SK-N-SH (cell line): Measurements from ENCODE around the gene PLCE1. TPM values are rescaled to one million over a fixed set of nuclear protein-coding genes. Genes with fewer than 3 reads are reported as not detected.

ENCODE experiments used
- CTCF ChIA-PET: fragments of 300-600, 350-600 bp; formaldehyde crosslinking; extraction: SDS; loops from one replicate; lab custom pipeline; 2021; lab: Yijun Ruan, JAX
- POLR2A ChIA-PET: fragments of 350-600 bp; sonication (Branson Sonifier 250); formaldehyde crosslinking; extraction: SDS; loops from one replicate; lab custom pipeline; 2020; ENCODE audit warnings: antibody characterized with exemption, inconsistent platforms; lab: Yijun Ruan, JAX
- DNase-seq: peaks from one replicate; pipeline ENCODE4 v3.0.0; 2012
- H2AFZ ChIP-seq: fragments of 200-600 bp; sonication (generic); 2 replicates; pipeline ENCODE4 v1.8.1; 2016; ENCODE audit warnings: antibody characterized with exemption, mild to moderate bottlenecking, low read depth
- H3F3A ChIP-seq: fragments of 200-600 bp; sonication (generic); replicated peaks from 2 replicates; pipeline ENCODE3; 2016; ENCODE audit warnings: antibody characterized with exemption, mild to moderate bottlenecking; ENCODE audit not compliant: insufficient read depth
- H3K27ac ChIP-seq, 2 experiments: fragments of 200-500 bp in 1 of 2; fragments of 200-600 bp in 1 of 2; sonication (Bioruptor generic) in 1 of 2; sonication (generic), shearing (Covaris generic) in 1 of 2; 2 replicates each; pipeline versions ENCODE4 v1.5.1 to v1.6.1; 2014 to 2016; ENCODE audit warnings: low read depth in 2 of 2, inconsistent platforms in 1 of 2, low read length in 1 of 2, mild to moderate bottlenecking in 1 of 2, mixed read lengths in 1 of 2
- H3K27me3 ChIP-seq: fragments of 200-600 bp; sonication (generic), shearing (Covaris generic); 2 replicates; pipeline ENCODE4 v1.6.1; 2016; ENCODE audit warnings: mixed run types; ENCODE audit not compliant: insufficient read depth
- H3K36me3 ChIP-seq, 2 experiments: fragments of 200-500 bp in 1 of 2; fragments of 200-600 bp in 1 of 2; sonication (Bioruptor generic) in 1 of 2; sonication (generic) in 1 of 2; replicated peaks in 1 of 2; 2 replicates each; pipeline versions ENCODE3 to v1.5.1; 2014 to 2016; ENCODE audit warnings: low read length in 1 of 2, mild to moderate bottlenecking in 1 of 2; ENCODE audit not compliant: insufficient read depth in 2 of 2, control insufficient read depth in 1 of 2
- H3K4me1 ChIP-seq, 2 experiments: fragments of 200-500 bp in 1 of 2; fragments of 200-600 bp in 1 of 2; sonication (Bioruptor generic) in 1 of 2; sonication (generic), shearing (Covaris generic) in 1 of 2; 2 replicates each; pipeline versions ENCODE4 v1.5.1 to v1.6.1; 2014 to 2016; ENCODE audit warnings: low read depth in 1 of 2, low read length in 1 of 2, mixed run types in 1 of 2; ENCODE audit not compliant: insufficient read depth in 2 of 2, control insufficient read depth in 1 of 2
- H3K4me2 ChIP-seq: fragments of 200-600 bp; sonication (generic), shearing (Covaris generic); 2 replicates; pipeline ENCODE4 v1.6.1; 2017; ENCODE audit warnings: mixed run types
- H3K4me3 ChIP-seq, 2 experiments: fragments of 200-500 bp in 1 of 2; fragments of 200-600 bp in 1 of 2; sonication (Bioruptor generic) in 1 of 2; sonication (generic), shearing (Covaris generic) in 1 of 2; 2 replicates each; pipeline versions ENCODE4 v1.5.1 to v1.8.1; 2014 to 2016; ENCODE audit warnings: low read depth in 2 of 2, inconsistent platforms in 1 of 2, low read length in 1 of 2, mild to moderate bottlenecking in 1 of 2, mixed read lengths in 1 of 2, moderate library complexity in 1 of 2
- H3K79me2 ChIP-seq: fragments of 200-600 bp; sonication (generic); 2 replicates; pipeline ENCODE4 v1.8.1; 2017; ENCODE audit warnings: mild to moderate bottlenecking; ENCODE audit not compliant: insufficient read depth
- H3K9ac ChIP-seq: fragments of 200-600 bp; sonication (generic); 2 replicates; pipeline ENCODE4 v1.6.1; 2017; ENCODE audit warnings: mixed run types
- H3K9me2 ChIP-seq: fragments of 200-600 bp; sonication (generic); 2 replicates; pipeline ENCODE4 v1.6.1; 2017; ENCODE audit warnings: mixed run types
- H3K9me3 ChIP-seq: fragments of 200-600 bp; sonication (generic); 2 replicates; pipeline ENCODE4 v1.6.1; 2017; ENCODE audit warnings: mixed run types, mild to moderate bottlenecking, moderate library complexity
- H4K20me1 ChIP-seq: fragments of 200-600 bp; sonication (generic); 2 replicates; pipeline ENCODE4 v1.6.1; 2017; ENCODE audit warnings: mild to moderate bottlenecking, mixed run types; ENCODE audit not compliant: insufficient read depth
- ELF1 ChIP-seq: IDR thresholded peaks from 2 replicates; pipeline ENCODE4 v1.4.0; 2012
- EP300 ChIP-seq, 2 experiments: IDR thresholded peaks; 2 replicates each; pipeline versions ENCODE4 v1.4.0 to v1.6.1; 2012; ENCODE audit warnings: borderline replicate concordance in 1 of 2, low read depth in 1 of 2, low read length in 1 of 2
- FOXJ3 ChIP-seq: sonication (generic); formaldehyde crosslinking; IDR thresholded peaks from 2 replicates; pipeline ENCODE4 v1.5.1; 2020; ENCODE audit warnings: mild to moderate bottlenecking, missing genetic modification reagents
- NRF1 ChIP-seq: IDR thresholded peaks from 2 replicates; pipeline ENCODE4 v1.6.1; 2012; ENCODE audit warnings: low read depth, mild to moderate bottlenecking, low read length
- RCOR1 ChIP-seq: fragments of 150-350 bp; IDR thresholded peaks from 2 replicates; pipeline ENCODE4 v1.6.1; 2017; ENCODE audit warnings: antibody characterized with exemption, low read length
- SIN3A ChIP-seq: IDR thresholded peaks from 2 replicates; pipeline ENCODE4 v1.6.1; 2012; ENCODE audit warnings: low read depth, mild to moderate bottlenecking, low read length, moderate library complexity, borderline replicate concordance
- TAF1 ChIP-seq: IDR thresholded peaks from 2 replicates; pipeline ENCODE4 v1.6.1; 2012; ENCODE audit warnings: low read depth, mild to moderate bottlenecking, low read length, moderate library complexity, borderline replicate concordance
- WGBS: methylation state at CpG from one replicate; pipeline ENCODE4 v1.1.6; 2017; ENCODE audit warnings: low lambda C conversion rate; 5-methylcytosine and 5-hydroxymethylcytosine counted together
- polyA plus RNA-seq, 3 experiments: library from polyadenylated mRNA; depleted of rRNA; stranded (reverse); fragments of >200 nt; gene quantifications; 2 replicates each; pipeline ENCODE4 v1.2.3, GENCODE V29; 2012
- TF ChIP-seq, protein P1 (sequence below): IDR thresholded peaks from 2 replicates; pipeline ENCODE4; 2012
- TF ChIP-seq, protein P2 (sequence below): IDR thresholded peaks from 2 replicates; pipeline ENCODE4 v1.4.0; 2012; ENCODE audit warnings: low read depth, borderline replicate concordance
- TF ChIP-seq, protein P3 (sequence below): fragments of 150-350 bp; IDR thresholded peaks from 2 replicates; pipeline ENCODE4 v1.6.1; 2017; ENCODE audit warnings: antibody characterized with exemption, low read length, low read depth, borderline replicate concordance

PLCE1 gene
- polyA plus RNA-seq, 1 of the 3 experiments (the other 2 are of a cell fraction), result 1.2 TPM

DNA sequence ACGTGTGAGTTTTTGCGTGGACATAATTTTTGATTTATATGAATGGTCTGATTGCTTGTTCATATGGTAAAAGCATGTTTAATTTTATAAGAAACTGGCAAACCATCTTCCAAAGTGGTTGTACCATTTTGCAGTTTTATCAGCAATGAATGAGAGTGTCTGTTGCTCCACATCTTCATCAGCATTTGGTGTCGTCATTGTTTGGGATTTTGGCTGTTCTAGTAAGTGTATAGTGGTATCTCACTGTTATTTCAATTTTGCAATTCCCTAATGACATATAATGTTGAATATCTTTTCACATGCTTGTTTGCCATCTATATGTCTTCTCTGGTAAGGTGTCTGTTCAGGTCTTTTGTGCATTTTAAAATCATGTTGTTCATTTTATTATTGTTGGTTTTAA lies 13.2 kb upstream of the PLCE1 start (continued):
- TF ChIP-seq RCOR1 (no peak), NRF1 (no peak), SIN3A (no peak)
- TF ChIP-seq, protein P1, sequence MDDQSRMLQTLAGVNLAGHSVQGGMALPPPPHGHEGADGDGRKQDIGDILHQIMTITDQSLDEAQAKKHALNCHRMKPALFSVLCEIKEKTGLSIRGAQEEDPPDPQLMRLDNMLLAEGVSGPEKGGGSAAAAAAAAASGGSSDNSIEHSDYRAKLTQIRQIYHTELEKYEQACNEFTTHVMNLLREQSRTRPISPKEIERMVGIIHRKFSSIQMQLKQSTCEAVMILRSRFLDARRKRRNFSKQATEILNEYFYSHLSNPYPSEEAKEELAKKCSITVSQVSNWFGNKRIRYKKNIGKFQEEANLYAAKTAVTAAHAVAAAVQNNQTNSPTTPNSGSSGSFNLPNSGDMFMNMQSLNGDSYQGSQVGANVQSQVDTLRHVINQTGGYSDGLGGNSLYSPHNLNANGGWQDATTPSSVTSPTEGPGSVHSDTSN, result no peak

DNA sequence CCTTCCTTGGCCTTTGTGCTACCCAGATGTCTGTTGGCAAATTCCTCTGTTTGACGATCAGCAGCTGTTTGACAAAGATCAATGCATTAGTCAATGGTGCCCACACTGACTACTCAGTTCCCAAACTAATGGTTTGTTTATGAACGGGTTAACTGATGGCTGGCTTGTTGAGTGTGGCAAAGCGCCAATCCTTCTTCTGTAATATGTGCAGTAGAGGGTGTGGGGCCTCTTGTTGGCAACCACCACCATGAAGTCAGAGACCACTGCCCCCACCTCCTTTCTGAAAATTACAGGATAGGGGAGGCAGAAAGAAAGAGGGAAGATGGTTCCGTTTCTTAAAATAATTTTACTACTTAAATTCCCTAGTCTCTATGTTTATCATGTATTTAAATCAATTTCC lies 2.6 kb upstream of the PLCE1 start:
- H3K4me1 ChIP-seq, result peaks cover 5 to 15% of the 10 kb centered on the region in 2 experiments; a peak in 3 of 4 replicates
- WGBS, result 81% methylated on average over 4 of the region's 4 CpGs
- H3K9me3 ChIP-seq, result no peaks in the 10 kb centered on the region
- ChIA-PET POLR2A (no interaction called here), CTCF (interaction anchor here (0.7 kb wide), 1 partner anchor 453 kb away, joined by 3 read pairs; no protein-coding TSS in a partner anchor)
- no peaks in the 10 kb centered on the region for H3K79me2 ChIP-seq
- H3K27me3 ChIP-seq, result no peaks in the 10 kb centered on the region
- H3K4me2 ChIP-seq, result no peak overlapping the region
- peak overlapping the region; percentile 86; the same call in 1 of the 2 replicates for H2AFZ ChIP-seq
- H3K27ac ChIP-seq, result peak overlapping the region in 1 of 2 experiments; percentile 56; a peak in 3 of 4 replicates
- H3K9me2 ChIP-seq, result no peaks in the 10 kb centered on the region
- H3F3A ChIP-seq, result peaks cover 23% of the 10 kb centered on the region
- H3K4me3 ChIP-seq, result no peak overlapping the region
- no peaks in the 10 kb centered on the region for H4K20me1 ChIP-seq
- H3K36me3 ChIP-seq, result no peaks in the 10 kb centered on the region
- no peak overlapping the region for H3K9ac ChIP-seq
- no peak for DNase-seq
- TF ChIP-seq, protein P1, result no peak
- no peak for TF ChIP-seq ELF1
- no peak for TF ChIP-seq TAF1
- TF ChIP-seq FOXJ3 (CRISPR knock-in tag), result no peak
- TF ChIP-seq EP300 (IDR thresholded peaks at IDR 0.05; ENCODE audit: borderline replicate concordance in 1 of 2, low read depth in 1 of 2, low read length in 1 of 2), result no peak
- TF ChIP-seq, protein P2, sequence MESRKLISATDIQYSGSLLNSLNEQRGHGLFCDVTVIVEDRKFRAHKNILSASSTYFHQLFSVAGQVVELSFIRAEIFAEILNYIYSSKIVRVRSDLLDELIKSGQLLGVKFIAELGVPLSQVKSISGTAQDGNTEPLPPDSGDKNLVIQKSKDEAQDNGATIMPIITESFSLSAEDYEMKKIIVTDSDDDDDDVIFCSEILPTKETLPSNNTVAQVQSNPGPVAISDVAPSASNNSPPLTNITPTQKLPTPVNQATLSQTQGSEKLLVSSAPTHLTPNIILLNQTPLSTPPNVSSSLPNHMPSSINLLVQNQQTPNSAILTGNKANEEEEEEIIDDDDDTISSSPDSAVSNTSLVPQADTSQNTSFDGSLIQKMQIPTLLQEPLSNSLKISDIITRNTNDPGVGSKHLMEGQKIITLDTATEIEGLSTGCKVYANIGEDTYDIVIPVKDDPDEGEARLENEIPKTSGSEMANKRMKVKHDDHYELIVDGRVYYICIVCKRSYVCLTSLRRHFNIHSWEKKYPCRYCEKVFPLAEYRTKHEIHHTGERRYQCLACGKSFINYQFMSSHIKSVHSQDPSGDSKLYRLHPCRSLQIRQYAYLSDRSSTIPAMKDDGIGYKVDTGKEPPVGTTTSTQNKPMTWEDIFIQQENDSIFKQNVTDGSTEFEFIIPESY, result no peak
- TF ChIP-seq, protein P3, sequence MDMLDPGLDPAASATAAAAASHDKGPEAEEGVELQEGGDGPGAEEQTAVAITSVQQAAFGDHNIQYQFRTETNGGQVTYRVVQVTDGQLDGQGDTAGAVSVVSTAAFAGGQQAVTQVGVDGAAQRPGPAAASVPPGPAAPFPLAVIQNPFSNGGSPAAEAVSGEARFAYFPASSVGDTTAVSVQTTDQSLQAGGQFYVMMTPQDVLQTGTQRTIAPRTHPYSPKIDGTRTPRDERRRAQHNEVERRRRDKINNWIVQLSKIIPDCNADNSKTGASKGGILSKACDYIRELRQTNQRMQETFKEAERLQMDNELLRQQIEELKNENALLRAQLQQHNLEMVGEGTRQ, result no peak
